HG03469 (cell line): ENCODE measurements around the gene DENND2D.

Experiments used
- ATAC-seq: cut with Tn5 transposase; IDR thresholded peaks from one replicate; pipeline ENCODE4 v1.9.1; 2021; ENCODE audit warnings: mild to moderate bottlenecking, moderate library complexity, moderate number of reproducible peaks; ENCODE audit not compliant: unreplicated experiment

The DENND2D gene

DNA sequence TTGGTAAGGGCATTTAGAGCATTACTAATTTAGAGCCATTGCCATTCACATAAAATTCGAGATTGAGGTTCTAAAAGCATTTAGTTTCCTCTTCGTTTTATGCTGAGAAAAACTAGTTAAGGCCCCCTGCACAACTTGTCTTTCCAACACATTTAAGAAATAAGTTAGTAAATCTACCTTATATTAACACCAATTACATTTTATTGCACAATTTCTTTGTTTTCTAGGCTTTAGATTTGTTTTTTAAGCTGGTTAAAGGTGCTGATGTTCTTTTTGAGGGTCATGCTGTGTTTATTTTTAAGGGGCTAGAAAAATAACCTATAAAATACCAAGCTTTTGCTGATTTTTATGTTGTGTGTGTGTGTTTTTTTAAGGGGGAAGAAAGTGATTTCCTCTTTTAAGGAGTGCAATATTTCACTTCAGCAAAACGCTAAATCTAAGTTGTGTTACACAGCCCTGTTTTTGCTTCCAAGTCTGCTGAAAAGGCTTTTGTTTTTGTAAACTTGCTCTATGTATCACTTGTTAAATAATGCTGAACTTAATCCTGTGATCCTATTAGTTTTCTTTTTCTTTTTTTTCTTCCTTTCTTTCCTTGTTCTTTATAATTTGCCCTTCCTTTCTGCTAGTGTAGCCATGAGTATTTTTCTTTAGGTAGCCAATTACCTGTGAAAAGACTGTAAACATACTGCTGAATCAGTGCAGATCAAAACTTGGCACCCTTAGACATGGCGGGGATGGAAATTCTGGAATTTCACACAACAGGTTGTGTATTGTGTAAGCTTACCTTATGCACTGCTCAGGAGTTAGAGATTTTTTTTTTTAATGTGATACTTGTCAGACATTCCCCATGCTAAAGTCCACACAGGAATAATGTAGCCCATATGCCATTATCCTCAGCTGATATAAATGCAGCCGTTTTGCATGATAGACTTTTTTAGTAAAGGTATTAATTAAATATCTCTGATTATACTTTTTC lies 58.9 kb downstream of the DENND2D start:
- no peak for ATAC-seq

DNA sequence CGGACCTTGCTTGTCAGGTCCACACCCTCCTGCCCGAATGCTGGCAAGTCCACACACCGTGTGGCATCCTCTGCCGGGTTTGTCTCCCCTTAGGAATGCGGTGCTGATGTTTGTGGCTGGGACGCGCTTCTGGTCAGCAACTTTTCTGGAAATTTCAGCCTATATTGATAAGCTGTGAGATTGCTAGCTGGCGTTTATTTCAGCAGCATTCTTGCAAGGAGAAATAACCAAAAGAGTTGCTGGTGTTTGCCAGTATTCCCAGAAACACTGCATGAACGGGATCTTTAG lies 59.8 kb downstream of the DENND2D start:
- ATAC-seq: no peak

DNA sequence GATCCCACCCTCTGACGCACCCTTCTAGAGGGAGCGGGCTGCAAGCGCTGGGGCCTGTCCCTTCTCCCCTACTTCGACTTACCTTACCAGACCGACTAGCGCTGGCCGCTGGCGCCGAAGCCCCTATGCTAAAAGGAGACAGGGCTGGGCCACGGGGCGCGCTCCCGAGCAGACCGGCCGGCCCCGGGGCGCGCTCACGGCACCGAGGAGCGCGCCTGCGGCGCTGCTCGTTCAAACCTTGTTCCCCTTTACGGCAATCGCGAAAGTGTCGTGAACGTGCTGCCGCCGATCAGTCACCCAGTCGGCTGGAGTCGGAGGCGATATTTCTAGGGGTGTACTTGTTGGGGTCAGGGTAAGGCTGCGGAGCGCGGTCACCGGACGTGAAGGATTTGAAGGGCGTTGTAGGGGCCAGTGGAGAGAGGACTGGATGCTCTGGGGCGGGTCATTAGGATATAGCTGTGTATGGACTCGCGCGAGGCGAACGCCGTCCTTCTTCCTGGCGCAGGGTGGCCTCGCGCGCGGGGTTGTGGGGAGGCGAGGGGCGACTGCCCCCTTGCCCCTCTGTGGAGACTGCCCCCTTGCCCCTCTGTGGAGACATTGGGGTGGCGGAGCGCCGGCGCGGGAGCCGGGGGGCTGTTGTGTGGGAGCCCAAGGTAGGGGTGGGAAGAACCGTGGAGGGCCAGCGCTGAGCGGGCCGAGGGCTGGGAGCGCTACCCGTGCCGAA lies 60.3 kb downstream of the DENND2D start, which contains the start of the genes CEPT1 and DRAM2:
CEPT1 (plus strand) TSS at position 268 of the 724 bp plus-strand sequence. CDS start 7,492 bp downstream, outside the sequence.
DRAM2 (minus strand) TSS at position 138 of the 724 bp plus-strand sequence. CDS start 8,539 bp downstream, outside the sequence.
- peak; percentile 31 for ATAC-seq

DNA sequence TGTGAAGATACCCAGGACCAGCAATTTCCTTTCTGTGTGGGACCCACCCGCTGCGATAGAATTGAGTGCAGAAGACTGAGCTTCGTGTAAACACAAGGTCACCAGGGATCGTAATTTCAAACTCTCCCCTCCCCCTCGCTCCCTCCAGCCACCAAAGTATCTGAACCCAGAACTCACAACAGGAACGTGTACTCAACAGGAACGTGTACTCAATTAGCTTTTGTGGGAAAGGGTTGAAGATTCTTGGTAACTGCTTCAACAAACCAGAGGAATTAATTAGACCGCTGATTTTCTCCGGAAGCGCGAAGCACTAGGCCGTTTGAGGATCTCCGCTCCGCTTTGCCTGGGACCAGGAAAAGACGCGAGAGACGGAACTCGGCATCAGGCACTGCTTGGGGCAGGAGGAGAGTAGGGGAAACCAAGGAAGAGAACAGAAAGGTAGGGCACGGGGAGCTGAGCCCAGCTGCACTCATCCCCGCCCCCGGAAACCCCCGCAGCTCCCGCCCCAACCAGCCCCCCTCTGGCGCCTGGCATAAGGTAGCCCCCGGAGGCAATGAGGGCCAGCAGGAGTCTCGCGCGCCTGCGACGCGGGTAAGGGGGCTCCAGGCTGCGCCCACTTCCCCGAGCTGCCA lies 61.0 kb downstream of the DENND2D start:
- ATAC-seq: peak; percentile 20
